OCI-LY1 (cell line): ENCODE data around the gene NETO2.

Experiments used
- H2AFZ ChIP-seq: fragments of 200-600 bp; sonication (generic), shearing (Covaris generic); 2 replicates; pipeline ENCODE4 v1.6.0; 2014; ENCODE audit warnings: antibody characterized with exemption, mild to moderate bottlenecking, low read length
- H3F3A ChIP-seq: fragments of 200-600 bp; sonication (generic), shearing (Covaris generic); 2 replicates; pipeline ENCODE4 v1.6.0; 2014; ENCODE audit warnings: mild to moderate bottlenecking, antibody characterized with exemption, low read length, moderate library complexity; ENCODE audit not compliant: insufficient read depth
- H3K27ac ChIP-seq: fragments of 200-600 bp; sonication (generic); 2 replicates; pipeline ENCODE4 v1.5.1; 2014; ENCODE audit warnings: low read length, mixed run types, mild to moderate bottlenecking, low read depth; ENCODE audit not compliant: poor library complexity, severe bottlenecking
- H3K27me3 ChIP-seq: fragments of 200-600 bp; sonication (generic); 2 replicates; pipeline ENCODE4 v1.6.0; 2014; ENCODE audit warnings: antibody characterized with exemption, mild to moderate bottlenecking, low read length, moderate library complexity; ENCODE audit not compliant: insufficient read depth
- H3K36me3 ChIP-seq: fragments of 200-600 bp; sonication (generic); 2 replicates; pipeline ENCODE4 v1.6.1; 2014; ENCODE audit warnings: mild to moderate bottlenecking, antibody characterized with exemption, low read length, moderate library complexity, mixed read lengths; ENCODE audit not compliant: insufficient read depth
- H3K4me1 ChIP-seq: fragments of 200-600 bp; sonication (generic); 2 replicates; pipeline ENCODE4 v1.5.1; 2014; ENCODE audit warnings: mild to moderate bottlenecking, low read length, moderate library complexity; ENCODE audit not compliant: insufficient read depth, severe bottlenecking
- H3K4me2 ChIP-seq: fragments of 200-600 bp; sonication (generic), shearing (Covaris generic); 2 replicates; pipeline ENCODE4 v1.6.1; 2014; ENCODE audit warnings: low read length
- H3K4me3 ChIP-seq: fragments of 200-600 bp; sonication (generic); 2 replicates; pipeline ENCODE4 v1.5.1; 2014; ENCODE audit warnings: low read length, low read depth, mild to moderate bottlenecking, mixed read lengths; ENCODE audit not compliant: poor library complexity, severe bottlenecking
- H3K79me2 ChIP-seq: fragments of 200-600 bp; shearing (Covaris generic); 2 replicates; pipeline ENCODE4 v1.6.1; 2016; ENCODE audit warnings: mixed run types, low read length, mixed read lengths; ENCODE audit not compliant: insufficient read depth
- H3K9ac ChIP-seq: fragments of 200-600 bp; sonication (generic), shearing (Covaris generic); 2 replicates; pipeline ENCODE4 v1.6.1; 2014; ENCODE audit warnings: mild to moderate bottlenecking, low read length, mixed read lengths
- H3K9me2 ChIP-seq: fragments of 200-600 bp; sonication (generic), shearing (Covaris generic); 2 replicates; pipeline ENCODE4 v1.6.1; 2014; ENCODE audit warnings: low read depth, mild to moderate bottlenecking, low read length, mixed read lengths
- H3K9me3 ChIP-seq: fragments of 200-600 bp; shearing (Covaris generic); 2 replicates; pipeline ENCODE4 v1.6.1; 2014; ENCODE audit warnings: low read length, mixed read lengths
- H4K20me1 ChIP-seq: fragments of 200-600 bp; sonication (generic), shearing (Covaris generic); 2 replicates; pipeline ENCODE4 v1.6.0; 2016; ENCODE audit warnings: mild to moderate bottlenecking, low read length; ENCODE audit not compliant: insufficient read depth
- EZH2 ChIP-seq: fragments of 200-600 bp; sonication (generic), shearing (Covaris generic); IDR thresholded peaks from 2 replicates; pipeline ENCODE4 v1.8.0; 2017; ENCODE audit warnings: borderline replicate concordance, mixed run types, mild to moderate bottlenecking, antibody characterized with exemption, low read length, moderate library complexity, mixed read lengths
- TF ChIP-seq, protein P1 (sequence below): fragments of 200-600 bp; sonication (generic), shearing (Covaris generic); IDR thresholded peaks from 2 replicates; pipeline ENCODE4 v1.5.1; 2017; ENCODE audit warnings: mild to moderate bottlenecking, antibody characterized with exemption, low read length, moderate library complexity, mixed read lengths

NETO2 gene

DNA sequence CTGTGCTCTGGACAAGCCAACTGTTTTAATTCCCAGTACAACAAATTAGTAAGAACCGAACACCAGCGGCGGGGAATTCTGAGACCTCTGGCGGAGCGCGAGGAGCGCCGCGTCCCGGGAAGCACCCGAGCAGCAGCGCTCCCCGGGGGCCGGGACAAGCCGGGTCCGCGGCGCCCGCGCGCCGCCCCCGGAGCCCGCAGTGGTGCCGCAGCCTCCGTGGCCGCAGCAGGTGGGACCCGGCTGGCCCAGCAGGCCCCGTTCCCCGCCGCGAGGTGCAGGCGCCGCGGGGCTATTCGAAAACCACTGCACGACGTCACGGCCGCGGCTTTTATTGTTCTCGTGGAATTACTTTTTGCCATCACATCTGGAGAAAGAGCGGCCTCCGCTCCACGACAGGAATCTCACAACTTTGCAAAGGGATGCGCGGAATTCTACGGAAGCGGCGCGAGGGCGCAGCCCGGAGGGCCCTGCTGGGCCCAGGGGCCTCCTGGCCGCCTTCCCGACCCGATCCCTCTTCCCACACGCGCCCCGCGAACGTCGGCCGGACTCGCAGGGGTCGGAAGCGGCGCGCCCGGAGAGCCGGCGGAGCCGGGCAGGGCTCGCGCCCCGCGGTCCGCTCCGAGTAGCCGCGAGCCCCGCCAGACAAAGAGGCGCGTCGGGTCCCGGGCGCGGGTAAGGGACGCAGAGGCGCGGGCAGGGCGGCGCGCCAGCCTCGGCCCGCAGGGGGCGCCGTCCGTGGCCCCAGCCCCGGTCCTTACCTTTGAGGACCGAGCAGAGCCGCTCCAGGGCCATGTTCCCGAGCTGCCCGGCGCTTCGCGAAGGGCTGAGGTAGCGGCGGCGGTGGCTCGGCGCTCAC is 696 bp downstream of the NETO2 start:
- TF ChIP-seq EZH2 = no peak
- TF ChIP-seq, protein P1, sequence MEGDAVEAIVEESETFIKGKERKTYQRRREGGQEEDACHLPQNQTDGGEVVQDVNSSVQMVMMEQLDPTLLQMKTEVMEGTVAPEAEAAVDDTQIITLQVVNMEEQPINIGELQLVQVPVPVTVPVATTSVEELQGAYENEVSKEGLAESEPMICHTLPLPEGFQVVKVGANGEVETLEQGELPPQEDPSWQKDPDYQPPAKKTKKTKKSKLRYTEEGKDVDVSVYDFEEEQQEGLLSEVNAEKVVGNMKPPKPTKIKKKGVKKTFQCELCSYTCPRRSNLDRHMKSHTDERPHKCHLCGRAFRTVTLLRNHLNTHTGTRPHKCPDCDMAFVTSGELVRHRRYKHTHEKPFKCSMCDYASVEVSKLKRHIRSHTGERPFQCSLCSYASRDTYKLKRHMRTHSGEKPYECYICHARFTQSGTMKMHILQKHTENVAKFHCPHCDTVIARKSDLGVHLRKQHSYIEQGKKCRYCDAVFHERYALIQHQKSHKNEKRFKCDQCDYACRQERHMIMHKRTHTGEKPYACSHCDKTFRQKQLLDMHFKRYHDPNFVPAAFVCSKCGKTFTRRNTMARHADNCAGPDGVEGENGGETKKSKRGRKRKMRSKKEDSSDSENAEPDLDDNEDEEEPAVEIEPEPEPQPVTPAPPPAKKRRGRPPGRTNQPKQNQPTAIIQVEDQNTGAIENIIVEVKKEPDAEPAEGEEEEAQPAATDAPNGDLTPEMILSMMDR = peak; percentile 64
- Histone ChIP-seq H3K79me2 (no peaks in the 10 kb centered on the region), H3K4me3 (peak overlapping the region; percentile 80), H3K9ac (peak overlapping the region; percentile 80), H3F3A (no peaks in the 10 kb centered on the region; the same call in 1 of the 2 replicates), H3K4me1 (peaks cover 22% of the 10 kb centered on the region), H3K27ac (no peak overlapping the region), H3K36me3 (no peaks in the 10 kb centered on the region), H3K27me3 (no peaks in the 10 kb centered on the region; the same call in 1 of the 2 replicates), H2AFZ (no peak overlapping the region; the same call in 1 of the 2 replicates), H3K9me2 (no peaks in the 10 kb centered on the region), H3K4me2 (peak overlapping the region; percentile 68), H3K9me3 (no peaks in the 10 kb centered on the region), H4K20me1 (no peaks in the 10 kb centered on the region)

DNA sequence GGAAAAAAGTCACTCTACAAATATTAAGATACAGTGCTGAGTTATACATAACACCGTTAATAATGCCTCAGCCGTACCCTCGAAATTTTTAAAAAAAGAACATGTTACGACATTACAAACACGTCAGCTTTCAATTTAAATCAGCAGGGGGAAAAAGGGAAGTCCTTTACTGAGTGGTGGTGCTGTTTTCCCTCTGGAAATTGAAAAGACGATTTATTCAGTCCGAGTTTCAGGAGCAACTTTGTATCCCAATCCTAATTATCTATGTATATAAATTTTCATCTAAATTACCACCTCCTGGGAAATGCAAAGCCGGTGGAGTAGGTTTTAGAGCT is 1.3 kb downstream of the NETO2 start:
- H3K4me2 ChIP-seq = peak overlapping the region; percentile 68
- no peaks in the 10 kb centered on the region for H4K20me1 ChIP-seq
- H3K9me3 ChIP-seq = no peaks in the 10 kb centered on the region
- peaks cover 22% of the 10 kb centered on the region for H3K4me1 ChIP-seq
- peak overlapping the region; percentile 80 for H3K4me3 ChIP-seq
- H3K27me3 ChIP-seq = no peaks in the 10 kb centered on the region; the same call in 1 of the 2 replicates
- no peaks in the 10 kb centered on the region for H3K36me3 ChIP-seq
- H3K27ac ChIP-seq = no peak overlapping the region
- no peak for TF ChIP-seq EZH2
- TF ChIP-seq, protein P1 = no peak
- no peak overlapping the region for H2AFZ ChIP-seq
- H3F3A ChIP-seq = no peaks in the 10 kb centered on the region
- no peaks in the 10 kb centered on the region for H3K9me2 ChIP-seq
- H3K79me2 ChIP-seq = no peaks in the 10 kb centered on the region
- peak overlapping the region; percentile 80 for H3K9ac ChIP-seq

GRCh38 chr16:47141773-47142485 is 1.8 kb downstream of the NETO2 start:
- TF ChIP-seq, protein P1 = peak; percentile 99
- TF ChIP-seq EZH2 = no peak
- Histone ChIP-seq H3K36me3 (no peaks in the 10 kb centered on the region), H4K20me1 (no peaks in the 10 kb centered on the region), H3F3A (no peaks in the 10 kb centered on the region), H3K27ac (no peak overlapping the region), H3K79me2 (no peaks in the 10 kb centered on the region), H3K4me2 (peak overlapping the region; percentile 68), H3K9me3 (no peaks in the 10 kb centered on the region), H2AFZ (no peak overlapping the region), H3K27me3 (no peaks in the 10 kb centered on the region; the same call in 1 of the 2 replicates), H3K9ac (no peak overlapping the region; the same call in 1 of the 2 replicates), H3K9me2 (no peaks in the 10 kb centered on the region), H3K4me3 (peak overlapping the region; percentile 80), H3K4me1 (peaks cover 22% of the 10 kb centered on the region)
